ENCODE data around the gene THSD1.

DNA sequence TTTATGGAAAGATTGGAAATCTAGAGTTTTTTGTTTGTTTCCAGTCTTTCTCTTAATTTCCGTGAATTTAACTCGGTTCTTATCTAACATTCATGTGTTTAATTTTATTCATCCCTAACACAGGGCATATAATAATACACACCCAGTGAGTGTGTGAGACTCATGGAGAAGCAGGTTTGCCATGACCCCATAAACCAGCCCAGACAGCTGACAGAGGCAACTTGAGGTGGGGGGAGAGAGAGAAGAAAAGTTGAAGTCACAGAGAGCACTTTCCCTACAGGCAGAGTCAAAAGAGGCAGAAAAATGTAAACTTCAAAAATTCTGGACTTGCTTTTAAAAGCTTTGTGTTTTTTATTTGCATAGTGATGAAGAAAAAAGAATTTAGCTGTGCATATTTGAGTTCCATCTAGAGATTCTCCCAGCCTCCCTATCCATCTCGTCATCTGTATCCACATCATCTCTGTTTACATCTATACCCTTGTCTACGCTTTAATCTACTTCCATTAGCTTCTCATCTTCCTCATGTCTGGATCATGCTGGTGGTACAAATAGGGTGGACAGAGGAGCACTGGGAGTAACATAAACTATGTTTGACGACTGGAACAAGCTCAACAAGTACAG is 60.2 kb downstream of the THSD1 start:
- TF ChIP-seq, protein P1, sequence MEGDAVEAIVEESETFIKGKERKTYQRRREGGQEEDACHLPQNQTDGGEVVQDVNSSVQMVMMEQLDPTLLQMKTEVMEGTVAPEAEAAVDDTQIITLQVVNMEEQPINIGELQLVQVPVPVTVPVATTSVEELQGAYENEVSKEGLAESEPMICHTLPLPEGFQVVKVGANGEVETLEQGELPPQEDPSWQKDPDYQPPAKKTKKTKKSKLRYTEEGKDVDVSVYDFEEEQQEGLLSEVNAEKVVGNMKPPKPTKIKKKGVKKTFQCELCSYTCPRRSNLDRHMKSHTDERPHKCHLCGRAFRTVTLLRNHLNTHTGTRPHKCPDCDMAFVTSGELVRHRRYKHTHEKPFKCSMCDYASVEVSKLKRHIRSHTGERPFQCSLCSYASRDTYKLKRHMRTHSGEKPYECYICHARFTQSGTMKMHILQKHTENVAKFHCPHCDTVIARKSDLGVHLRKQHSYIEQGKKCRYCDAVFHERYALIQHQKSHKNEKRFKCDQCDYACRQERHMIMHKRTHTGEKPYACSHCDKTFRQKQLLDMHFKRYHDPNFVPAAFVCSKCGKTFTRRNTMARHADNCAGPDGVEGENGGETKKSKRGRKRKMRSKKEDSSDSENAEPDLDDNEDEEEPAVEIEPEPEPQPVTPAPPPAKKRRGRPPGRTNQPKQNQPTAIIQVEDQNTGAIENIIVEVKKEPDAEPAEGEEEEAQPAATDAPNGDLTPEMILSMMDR (IDR thresholded peaks at IDR 0.05), result no peak
- no peak for TF ChIP-seq EZH2 (IDR thresholded peaks at IDR 0.05; ENCODE audit: borderline replicate concordance, insufficient read depth, low read depth, low read length, poor library complexity, severe bottlenecking)

Data from B cell (primary cell).